ENCODE data around the gene OSM. TPM values are rescaled to one million over a fixed set of nuclear protein-coding genes. Genes with fewer than 3 reads are reported as not detected.

Gene OSM
- total RNA-seq, 4 donors from 2014 or later, result 0.82 to 7.3 (median 1.0) TPM

DNA sequence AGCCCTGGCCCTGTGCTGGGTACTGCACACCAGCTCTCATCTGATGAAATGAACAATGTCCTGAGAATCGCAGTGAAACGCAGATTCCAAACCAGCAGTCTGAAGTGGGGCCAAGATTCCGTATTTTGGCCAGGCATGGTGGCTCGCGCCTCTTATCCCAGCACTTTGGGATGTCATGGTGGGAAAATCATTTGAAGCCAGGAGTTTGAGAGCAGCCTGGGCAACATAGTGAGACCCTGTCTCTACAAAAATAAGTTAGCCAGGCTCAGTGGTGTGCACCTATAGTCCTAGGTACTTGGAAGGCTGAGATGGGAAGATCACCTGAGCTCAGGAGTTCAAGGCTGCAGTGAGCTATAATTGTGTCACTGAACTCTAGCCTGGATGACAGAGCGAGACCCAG, 33.1 kb downstream of the OSM start:
- TF ChIP-seq, protein P1, sequence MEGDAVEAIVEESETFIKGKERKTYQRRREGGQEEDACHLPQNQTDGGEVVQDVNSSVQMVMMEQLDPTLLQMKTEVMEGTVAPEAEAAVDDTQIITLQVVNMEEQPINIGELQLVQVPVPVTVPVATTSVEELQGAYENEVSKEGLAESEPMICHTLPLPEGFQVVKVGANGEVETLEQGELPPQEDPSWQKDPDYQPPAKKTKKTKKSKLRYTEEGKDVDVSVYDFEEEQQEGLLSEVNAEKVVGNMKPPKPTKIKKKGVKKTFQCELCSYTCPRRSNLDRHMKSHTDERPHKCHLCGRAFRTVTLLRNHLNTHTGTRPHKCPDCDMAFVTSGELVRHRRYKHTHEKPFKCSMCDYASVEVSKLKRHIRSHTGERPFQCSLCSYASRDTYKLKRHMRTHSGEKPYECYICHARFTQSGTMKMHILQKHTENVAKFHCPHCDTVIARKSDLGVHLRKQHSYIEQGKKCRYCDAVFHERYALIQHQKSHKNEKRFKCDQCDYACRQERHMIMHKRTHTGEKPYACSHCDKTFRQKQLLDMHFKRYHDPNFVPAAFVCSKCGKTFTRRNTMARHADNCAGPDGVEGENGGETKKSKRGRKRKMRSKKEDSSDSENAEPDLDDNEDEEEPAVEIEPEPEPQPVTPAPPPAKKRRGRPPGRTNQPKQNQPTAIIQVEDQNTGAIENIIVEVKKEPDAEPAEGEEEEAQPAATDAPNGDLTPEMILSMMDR (IDR thresholded peaks at IDR 0.05; ENCODE audit: low read depth), result no peak

DNA sequence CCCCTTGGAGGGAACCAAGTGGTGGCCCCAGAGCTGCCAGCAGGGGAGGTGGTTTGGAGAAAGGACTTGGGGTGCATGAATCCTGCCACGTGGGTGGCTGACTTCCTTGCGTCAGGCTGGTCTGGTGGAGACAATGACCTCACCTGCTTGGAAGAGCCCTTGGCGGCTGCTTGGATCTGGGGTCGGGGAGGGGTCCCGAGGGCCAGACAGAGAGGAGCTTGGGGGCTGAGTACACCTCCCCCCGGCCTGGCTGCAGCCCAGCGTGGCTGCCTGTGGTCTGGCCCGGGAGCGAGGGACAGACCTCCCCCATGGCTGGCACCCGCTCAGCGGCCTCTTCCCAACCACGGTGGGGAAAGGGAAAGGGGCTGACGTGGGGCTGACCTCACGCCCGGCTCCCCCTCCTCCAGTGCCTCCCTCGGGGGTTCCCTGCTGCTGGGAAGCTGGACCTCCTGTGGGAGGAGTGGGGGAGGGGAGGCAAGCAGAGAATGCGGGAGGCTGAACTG, 33.9 kb downstream of the OSM start:
- TF ChIP-seq, protein P1 (IDR thresholded peaks at IDR 0.05; ENCODE audit: low read depth), result no peak

DNA sequence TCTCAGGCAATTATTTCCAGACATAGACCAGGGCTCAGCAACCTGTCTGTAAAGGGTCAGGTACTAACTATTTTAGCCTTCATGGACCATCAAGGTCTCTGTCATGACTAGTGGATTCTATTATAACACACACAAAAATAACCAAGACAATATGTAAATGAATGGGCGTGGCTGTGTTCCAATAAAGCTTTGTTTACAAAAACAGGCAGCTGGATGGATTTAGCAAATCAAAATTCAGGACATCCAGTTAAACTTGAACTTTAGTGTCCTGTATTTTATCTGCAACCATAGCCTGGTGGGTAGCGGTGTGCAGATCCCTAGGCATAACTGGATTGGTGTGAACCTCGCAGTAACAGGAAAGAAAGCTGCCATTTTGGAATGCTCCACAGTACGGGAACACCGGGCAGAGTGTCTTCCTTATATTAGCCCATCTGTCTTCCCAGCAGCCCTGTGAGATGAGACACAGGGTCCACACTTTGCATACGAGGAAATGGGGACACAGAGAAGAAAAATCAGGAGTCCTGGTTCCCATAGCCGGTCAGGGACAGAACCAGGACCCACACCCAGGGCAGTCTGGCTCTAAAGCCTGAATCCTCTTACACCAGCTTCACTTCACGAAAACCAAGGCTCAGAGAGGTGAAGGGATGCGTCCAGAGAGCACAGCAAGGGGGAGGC, 35.7 kb downstream of the OSM start:
- TF ChIP-seq, protein P1 (IDR thresholded peaks at IDR 0.05; ENCODE audit: low read depth), result no peak

DNA sequence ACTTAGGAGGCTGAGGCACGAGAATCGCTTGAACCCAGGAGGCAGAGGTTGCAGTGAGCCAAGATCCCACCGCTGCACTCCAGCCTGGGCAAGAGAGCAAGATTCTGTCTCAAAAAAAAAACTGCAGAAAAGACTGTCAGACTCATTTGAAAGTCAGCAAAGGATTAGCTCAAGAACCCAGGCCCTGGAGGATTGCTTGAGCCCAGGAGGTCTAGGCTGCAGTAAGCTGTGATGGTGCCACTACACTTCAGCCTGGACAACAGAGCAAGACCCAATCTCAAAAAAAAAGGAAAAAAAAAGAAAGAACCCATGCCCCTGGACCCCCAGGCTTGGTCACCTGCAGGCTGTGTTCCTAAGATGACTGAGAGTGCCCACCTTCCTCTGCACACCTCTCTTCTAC, 36.3 kb downstream of the OSM start:
- TF ChIP-seq, protein P1 (IDR thresholded peaks at IDR 0.05; ENCODE audit: low read depth), result no peak

DNA sequence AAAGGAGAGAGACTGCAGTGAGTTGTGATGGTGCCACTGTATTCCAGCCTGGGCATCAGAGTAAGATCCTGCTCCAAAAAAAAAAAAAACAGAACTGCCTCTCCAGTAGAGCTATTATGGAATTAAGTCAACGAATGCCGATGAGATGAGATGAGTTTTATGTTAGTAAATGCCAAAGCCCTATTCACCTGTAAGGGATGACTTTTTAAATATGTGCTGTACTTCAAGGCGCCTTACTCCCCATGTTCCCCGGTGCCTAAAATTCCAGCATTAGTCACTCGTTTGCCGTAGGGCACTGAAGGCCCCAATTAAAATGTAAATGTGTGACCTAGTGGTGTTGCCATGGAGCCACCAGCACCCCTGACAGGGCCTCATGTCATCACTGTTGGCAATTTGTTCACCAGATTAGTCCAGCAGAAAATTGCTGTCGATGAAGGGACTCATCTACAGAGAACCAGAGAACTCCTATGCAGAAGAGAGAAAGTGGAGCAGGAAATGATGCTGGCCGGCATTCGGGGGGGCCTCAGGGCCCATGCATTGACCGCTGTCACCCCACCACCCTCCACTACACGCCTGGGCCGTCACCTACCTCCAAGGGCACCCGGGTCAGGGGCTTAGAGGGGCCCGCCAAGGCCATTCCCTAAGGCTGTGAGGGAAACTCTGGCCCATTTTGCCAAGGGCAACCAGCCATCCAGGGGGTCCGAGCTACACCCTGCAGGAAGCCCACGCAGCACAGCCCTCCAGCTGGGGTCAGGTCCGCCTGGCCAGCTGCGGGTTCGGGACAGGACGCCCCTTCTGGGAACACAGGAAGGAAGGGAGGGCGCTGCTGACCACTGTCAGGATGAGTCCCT, 37.9 kb downstream of the OSM start:
- TF ChIP-seq, protein P1 (IDR thresholded peaks at IDR 0.05; ENCODE audit: low read depth), result no peak

DNA sequence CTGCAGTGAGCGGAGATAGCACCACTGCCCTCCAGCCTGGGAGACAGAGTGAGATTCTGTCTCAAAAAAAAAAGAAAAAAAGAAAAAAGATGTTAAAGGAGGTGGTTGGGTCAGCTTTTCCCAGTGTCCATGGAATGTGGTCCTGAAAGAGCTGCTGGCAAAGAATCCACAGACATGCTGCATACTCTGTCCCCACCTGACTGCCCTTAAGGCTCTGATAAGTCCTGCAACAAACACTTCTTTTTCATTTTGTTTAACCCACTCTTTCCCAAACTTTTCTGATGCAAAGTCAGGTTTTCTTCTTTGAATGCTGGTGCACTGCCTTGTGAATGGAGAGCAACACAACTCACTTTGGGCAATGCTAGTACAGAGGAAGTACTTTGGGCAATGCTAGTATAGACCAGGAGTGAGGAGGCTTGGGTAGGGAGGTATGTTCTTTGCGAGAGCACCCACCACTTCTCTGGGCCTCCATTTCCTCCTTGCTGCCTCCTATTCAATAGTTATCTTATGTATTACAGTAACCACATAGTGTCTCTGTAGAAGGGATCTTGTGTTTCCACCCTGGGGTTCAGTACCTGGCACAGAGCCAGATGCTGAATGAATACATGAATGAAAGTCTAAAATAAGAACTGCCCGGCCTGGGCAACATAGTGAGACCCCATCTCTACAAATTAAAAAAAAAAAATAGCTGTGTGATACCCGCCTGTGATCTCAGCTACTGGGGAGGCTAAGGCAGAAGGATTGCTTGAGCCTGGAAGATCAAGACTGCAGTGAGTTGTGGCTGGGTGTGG, 39.0 kb downstream of the OSM start:
- TF ChIP-seq, protein P1 (IDR thresholded peaks at IDR 0.05; ENCODE audit: low read depth), result no peak

All from subcutaneous adipose tissue (tissue), 4 donors.